Activated CD4-positive, alpha-beta T cell treated with anti-CD3 and anti-CD28 coated beads for 36 hours (primary cell): ENCODE measurements around the gene TTN. TPM values are rescaled to one million over a fixed set of nuclear protein-coding genes. Genes with fewer than 3 reads are reported as not detected.
A peak's percentile ranks its signal among the peaks of the same experiment; 100 is the strongest.

Experiments used
- ATAC-seq: fragments of 200-7000 bp; cut with Tn5 transposase; one replicate; pipeline ENCODE4 v1.10.0; 2021; ENCODE audit warnings: mild to moderate bottlenecking, moderate library complexity
- CTCF ChIA-PET: fragments of 350-600 bp; sonication (Branson Sonifier 250); formaldehyde crosslinking; loops from one replicate; lab custom pipeline; 2021; ENCODE audit warnings: antibody characterized with exemption; lab: Charles Lee
- POLR2A ChIA-PET: fragments of 350-600 bp; sonication (Branson Sonifier 250); formaldehyde crosslinking; loops from one replicate; lab custom pipeline; 2021; ENCODE audit warnings: antibody characterized with exemption, inconsistent platforms; lab: Charles Lee
- DNase-seq: peaks from one replicate; pipeline ENCODE4 v3.0.0-alpha.2; 2020
- H3K27ac Mint-ChIP-seq: one replicate; pipeline ENCODE4 v1.8.0; 2021; ENCODE audit warnings: mixed read lengths
- H3K27me3 Mint-ChIP-seq: one replicate; pipeline ENCODE4 v1.8.0; 2021; ENCODE audit warnings: mixed read lengths
- H3K36me3 Mint-ChIP-seq: one replicate; pipeline ENCODE4 v1.8.0; 2021; ENCODE audit warnings: low read depth, mixed read lengths
- H3K4me1 Mint-ChIP-seq: one replicate; pipeline ENCODE4 v1.8.0; 2021; ENCODE audit warnings: mixed read lengths
- H3K4me3 Mint-ChIP-seq: one replicate; pipeline ENCODE4 v1.8.0; 2021; ENCODE audit warnings: mild to moderate bottlenecking, moderate library complexity, mixed read lengths
- H3K9me3 Mint-ChIP-seq: one replicate; pipeline ENCODE4 v1.8.0; 2021; ENCODE audit warnings: low read depth, mixed read lengths
- intact Hi-C, 2 experiments: fragments of 100-400 bp; cut with DNase I in 1 of 2; cut with micrococcal nuclease in 1 of 2; formaldehyde crosslinking; loops; one replicate each; pipeline versions ENCODE4 v1.14.2 to v1.15.1; 2022 to 2024; cut with DNase I, micrococcal nuclease
- total RNA-seq, 2 experiments: library from RNA; stranded (reverse); gene quantifications; one replicate each; pipeline ENCODE4 v1.2.3, GENCODE V29; 2021

The TTN gene
- total RNA-seq, 2 experiments from 2014 or later: 1.6 to 3.1 TPM

DNA sequence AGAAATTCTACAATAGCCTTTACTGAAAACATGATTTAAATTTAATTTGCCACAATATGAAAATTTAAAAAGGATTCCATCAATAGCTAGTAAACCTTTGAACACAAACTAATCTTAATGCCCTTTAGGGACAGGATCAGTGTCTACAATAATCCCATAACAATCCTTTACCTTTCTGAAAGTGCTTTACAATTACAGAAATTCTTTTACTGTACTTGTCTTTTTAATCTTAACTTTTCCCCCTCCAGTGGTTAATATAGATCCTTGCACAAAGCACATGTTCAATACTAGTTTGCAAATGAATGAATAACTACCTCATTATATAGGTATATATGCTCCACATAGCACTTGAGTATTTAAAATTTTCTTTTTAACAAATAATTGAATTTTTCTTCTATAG, 204.3 kb downstream of the TTN start:
- POLR2A ChIA-PET: no interaction called here
- no peak overlapping the region for H3K4me3 Mint-ChIP-seq
- DNase-seq (no peak), ATAC-seq (no peak)
- no peak overlapping the region for H3K27ac Mint-ChIP-seq
- intact Hi-C loops: no loop called here
- H3K4me1 Mint-ChIP-seq: no peaks in the 10 kb centered on the region
- no peaks in the 10 kb centered on the region for H3K27me3 Mint-ChIP-seq
- CTCF ChIA-PET: interaction anchor here (0.6 to 0.7 kb wide), 2 partner anchors 137 to 709 kb away, joined by 3 read pairs; no protein-coding TSS in a partner anchor
- no peaks in the 10 kb centered on the region for H3K9me3 Mint-ChIP-seq
- peaks cover 42% of the 10 kb centered on the region for H3K36me3 Mint-ChIP-seq

DNA sequence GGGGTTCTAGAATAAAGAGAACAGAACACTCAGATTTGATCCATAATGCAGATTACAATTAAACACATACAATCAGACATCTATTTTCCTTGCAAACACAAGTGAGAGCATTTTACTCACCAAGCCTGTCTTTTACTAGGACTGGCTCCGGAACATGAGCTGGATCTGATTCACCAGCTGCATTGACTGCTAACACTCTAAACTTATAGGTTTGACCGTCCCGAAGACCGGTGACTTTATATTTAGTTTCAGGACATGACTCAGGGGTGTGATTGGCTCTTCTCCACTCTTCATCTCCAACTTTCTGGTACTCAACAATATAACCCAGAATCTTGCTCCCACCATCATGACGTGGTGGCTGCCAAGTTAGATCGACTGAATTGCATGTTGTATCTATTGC, 214.6 kb downstream of the TTN start:
- Mint-ChIP-seq H3K27ac (no peak overlapping the region), H3K4me1 (no peaks in the 10 kb centered on the region), H3K27me3 (no peaks in the 10 kb centered on the region), H3K4me3 (no peak overlapping the region), H3K36me3 (peaks cover 54% of the 10 kb centered on the region), H3K9me3 (no peaks in the 10 kb centered on the region)
- ChIA-PET CTCF (interaction anchor here (0.6 to 1.3 kb wide), 2 partner anchors 9 to 94 kb away, joined by 3 read pairs; no protein-coding TSS in a partner anchor), POLR2A (no interaction called here)
- intact Hi-C loops: no loop called here
- DNase-seq (no peak), ATAC-seq (no peak)

DNA sequence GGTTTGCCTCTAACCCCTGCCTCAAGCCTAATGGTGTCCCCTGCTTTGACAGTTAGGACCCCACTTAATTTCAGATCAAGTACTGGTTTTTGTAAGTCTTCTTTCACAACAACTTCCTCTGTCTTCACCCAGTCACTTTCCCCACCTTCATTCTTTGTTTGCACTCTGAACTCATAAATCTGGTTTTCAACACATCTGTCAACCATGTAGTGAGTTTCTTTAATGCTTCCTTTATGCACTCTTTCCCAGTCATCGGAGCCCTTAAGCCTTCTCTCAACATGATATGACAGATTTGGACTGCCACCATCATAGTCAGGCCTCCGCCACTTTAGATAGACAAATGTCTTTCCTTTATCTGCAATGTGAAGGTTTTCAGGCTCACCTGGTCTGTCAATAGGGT, 217.9 kb downstream of the TTN start:
- Mint-ChIP-seq H3K27ac (no peak overlapping the region), H3K4me3 (no peak overlapping the region), H3K27me3 (no peaks in the 10 kb centered on the region), H3K4me1 (no peaks in the 10 kb centered on the region), H3K9me3 (no peaks in the 10 kb centered on the region), H3K36me3 (peaks cover 58% of the 10 kb centered on the region)
- DNase-seq (no peak), ATAC-seq (no peak)
- ChIA-PET CTCF (no interaction called here), POLR2A (no interaction called here)
- intact Hi-C loops: no loop called here

DNA sequence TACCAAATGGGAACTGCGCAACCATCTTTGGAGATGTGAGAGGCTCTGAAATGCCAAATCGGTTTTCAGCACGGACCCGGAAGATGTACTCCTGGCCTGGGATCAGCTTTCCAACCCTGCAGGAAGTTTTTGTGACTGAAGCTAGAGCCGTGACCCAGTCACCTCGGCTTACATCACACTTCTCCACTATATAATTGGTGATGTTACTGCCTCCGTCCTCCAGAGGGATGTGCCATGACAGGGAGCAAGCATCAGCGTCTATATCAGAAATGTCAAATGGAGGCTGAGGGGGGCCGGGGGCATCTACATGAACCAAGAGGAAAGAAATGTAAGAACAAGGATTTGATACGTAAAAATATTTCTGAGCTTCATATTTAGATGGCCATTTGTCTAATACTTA, 222.6 kb downstream of the TTN start:
- no peaks in the 10 kb centered on the region for H3K4me1 Mint-ChIP-seq
- no peaks in the 10 kb centered on the region for H3K27me3 Mint-ChIP-seq
- no peaks in the 10 kb centered on the region for H3K9me3 Mint-ChIP-seq
- H3K27ac Mint-ChIP-seq: no peak overlapping the region
- no peak for DNase-seq
- ChIA-PET CTCF (no interaction called here), POLR2A (no interaction called here)
- no peak overlapping the region for H3K4me3 Mint-ChIP-seq
- intact Hi-C loops: no loop called here
- no peak for ATAC-seq
- H3K36me3 Mint-ChIP-seq: peaks cover 52% of the 10 kb centered on the region

DNA sequence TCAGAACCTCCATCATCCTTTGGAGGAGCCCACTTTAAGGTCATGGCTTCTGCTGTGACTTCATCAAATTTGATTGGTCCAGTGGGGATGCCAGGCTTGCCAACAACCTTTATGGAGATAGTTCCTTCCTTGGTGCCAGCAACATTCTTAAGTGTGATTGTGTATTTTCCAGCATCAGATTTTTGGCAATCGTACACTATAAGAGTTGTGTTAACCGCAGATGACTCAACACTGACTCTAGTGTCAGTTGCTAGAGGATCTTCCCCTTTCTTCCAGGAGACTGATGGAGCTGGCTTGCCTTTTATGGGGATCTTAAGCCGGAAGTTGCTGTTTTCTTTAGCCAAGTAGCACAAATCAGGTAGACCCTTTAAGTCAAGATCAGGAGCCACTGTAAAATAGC, 228.2 kb downstream of the TTN start:
- ATAC-seq (no peak), DNase-seq (no peak)
- ChIA-PET CTCF (no interaction called here), POLR2A (interaction anchor here (0.6 kb wide), 1 partner anchor 585 kb away, joined by 3 read pairs; no protein-coding TSS in a partner anchor)
- Mint-ChIP-seq H3K4me1 (no peaks in the 10 kb centered on the region), H3K9me3 (no peaks in the 10 kb centered on the region), H3K27me3 (no peaks in the 10 kb centered on the region), H3K36me3 (peaks cover 79% of the 10 kb centered on the region), H3K27ac (no peak overlapping the region), H3K4me3 (no peak overlapping the region)
- intact Hi-C loops: no loop called here

DNA sequence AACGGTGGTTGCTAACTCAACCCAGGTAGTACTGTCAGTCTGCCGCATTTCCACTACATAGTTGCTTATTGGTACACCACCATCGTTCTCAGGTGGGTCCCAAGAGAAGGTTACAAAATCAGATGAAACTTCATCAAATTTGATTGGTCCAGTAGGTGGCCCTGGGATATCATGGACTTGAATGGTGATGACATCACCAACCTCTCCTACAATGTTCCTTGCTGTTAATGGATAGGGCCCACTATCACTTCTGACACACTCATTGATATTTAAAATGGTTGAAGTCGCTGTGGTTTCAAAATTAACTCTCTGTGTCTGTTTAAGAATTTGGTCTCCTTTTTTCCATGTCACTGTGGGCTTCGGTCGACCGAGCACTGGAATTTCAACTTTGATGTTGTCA, 232.4 kb downstream of the TTN start:
- POLR2A ChIA-PET: no interaction called here
- no peaks in the 10 kb centered on the region for H3K4me1 Mint-ChIP-seq
- intact Hi-C loops: no loop called here
- H3K4me3 Mint-ChIP-seq: no peak overlapping the region
- no peak for DNase-seq
- H3K36me3 Mint-ChIP-seq: peaks cover 96% of the 10 kb centered on the region
- peaks cover 19% of the 10 kb centered on the region for H3K9me3 Mint-ChIP-seq
- ATAC-seq: no peak
- no peaks in the 10 kb centered on the region for H3K27me3 Mint-ChIP-seq
- CTCF ChIA-PET: no interaction called here
- no peak overlapping the region for H3K27ac Mint-ChIP-seq

DNA sequence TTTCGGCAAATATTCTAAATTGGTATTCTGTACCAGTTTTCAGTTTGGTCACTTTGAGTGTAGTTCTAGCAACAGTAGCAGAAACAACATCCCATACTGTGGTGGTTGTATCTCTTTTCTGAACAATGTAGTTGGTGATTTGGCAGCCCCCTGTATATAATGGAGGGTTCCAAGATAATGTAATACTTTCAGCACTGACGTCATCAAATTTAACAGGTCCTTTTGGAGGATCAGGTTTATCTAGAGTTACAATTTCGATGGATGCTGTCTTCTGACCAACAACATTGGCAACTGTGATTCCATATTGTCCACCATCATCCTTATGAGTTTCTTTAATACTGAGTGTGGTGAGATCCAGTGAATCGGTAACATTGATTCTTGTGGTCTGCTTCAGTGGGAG, 239.0 kb downstream of the TTN start:
- DNase-seq (no peak), ATAC-seq (no peak)
- no peak overlapping the region for H3K4me3 Mint-ChIP-seq
- H3K27me3 Mint-ChIP-seq: no peaks in the 10 kb centered on the region
- H3K4me1 Mint-ChIP-seq: no peaks in the 10 kb centered on the region
- no peak overlapping the region for H3K27ac Mint-ChIP-seq
- intact Hi-C loops: no loop called here
- H3K36me3 Mint-ChIP-seq: peaks cover 92% of the 10 kb centered on the region
- H3K9me3 Mint-ChIP-seq: peaks cover 44% of the 10 kb centered on the region
- POLR2A ChIA-PET: no interaction called here
- CTCF ChIA-PET: interaction anchor here (1.0 kb wide), 1 partner anchor 23 kb away, joined by 3 read pairs; no protein-coding TSS in a partner anchor

DNA sequence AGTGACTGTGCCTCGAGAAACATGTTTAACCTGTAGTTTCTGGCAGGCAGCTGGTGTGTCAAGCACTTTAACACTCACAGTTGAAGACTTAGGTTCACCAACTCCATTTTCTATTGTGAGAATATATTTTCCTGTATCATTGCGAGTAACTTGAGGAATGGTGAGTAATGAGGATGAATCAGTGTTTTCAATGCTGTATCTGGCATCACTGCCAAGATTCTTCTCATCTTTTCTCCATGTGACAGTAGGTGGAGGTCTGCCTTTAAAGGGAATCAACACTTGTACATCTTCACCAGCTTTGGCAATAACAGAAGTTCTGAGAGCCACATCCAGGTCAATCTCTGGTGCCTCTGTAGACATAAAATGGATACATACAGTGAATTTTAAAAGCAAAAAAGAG, 254.2 kb downstream of the TTN start:
- Mint-ChIP-seq H3K27me3 (no peaks in the 10 kb centered on the region), H3K27ac (no peak overlapping the region), H3K9me3 (no peaks in the 10 kb centered on the region), H3K36me3 (peaks cover 68% of the 10 kb centered on the region), H3K4me3 (no peak overlapping the region), H3K4me1 (peaks cover 4% of the 10 kb centered on the region)
- DNase-seq (no peak), ATAC-seq (peak; percentile 39)
- CTCF ChIA-PET: no interaction called here
- POLR2A ChIA-PET: interaction anchor here (0.6 kb wide), 1 partner anchor 27 kb away, joined by 4 read pairs; no protein-coding TSS in a partner anchor
- intact Hi-C loops: no loop called here

DNA sequence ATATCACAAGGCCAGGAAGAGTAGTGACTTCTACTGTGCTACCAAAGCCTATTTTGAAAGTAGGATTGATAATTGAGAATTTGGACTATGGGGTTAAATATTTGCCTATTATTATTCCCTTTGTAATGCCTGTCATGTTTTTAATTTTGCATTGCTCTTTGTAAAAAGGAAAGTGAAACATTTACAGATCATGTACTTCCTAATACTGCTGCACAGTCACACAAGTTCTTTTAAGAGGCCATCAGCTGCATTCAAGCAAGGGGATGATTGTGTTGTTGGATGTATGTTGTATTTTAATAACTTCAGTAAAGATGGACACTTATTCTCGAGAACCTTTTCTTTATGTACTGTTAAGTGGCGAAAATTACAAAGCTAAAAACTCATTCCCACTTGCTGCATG, 256.9 kb downstream of the TTN start:
- H3K27ac Mint-ChIP-seq: no peak overlapping the region
- ATAC-seq (no peak), DNase-seq (no peak)
- H3K9me3 Mint-ChIP-seq: no peaks in the 10 kb centered on the region
- intact Hi-C loops: no loop called here
- ChIA-PET CTCF (no interaction called here), POLR2A (no interaction called here)
- peaks cover 79% of the 10 kb centered on the region for H3K36me3 Mint-ChIP-seq
- no peak overlapping the region for H3K4me3 Mint-ChIP-seq
- H3K4me1 Mint-ChIP-seq: peaks cover 4% of the 10 kb centered on the region
- no peaks in the 10 kb centered on the region for H3K27me3 Mint-ChIP-seq

DNA sequence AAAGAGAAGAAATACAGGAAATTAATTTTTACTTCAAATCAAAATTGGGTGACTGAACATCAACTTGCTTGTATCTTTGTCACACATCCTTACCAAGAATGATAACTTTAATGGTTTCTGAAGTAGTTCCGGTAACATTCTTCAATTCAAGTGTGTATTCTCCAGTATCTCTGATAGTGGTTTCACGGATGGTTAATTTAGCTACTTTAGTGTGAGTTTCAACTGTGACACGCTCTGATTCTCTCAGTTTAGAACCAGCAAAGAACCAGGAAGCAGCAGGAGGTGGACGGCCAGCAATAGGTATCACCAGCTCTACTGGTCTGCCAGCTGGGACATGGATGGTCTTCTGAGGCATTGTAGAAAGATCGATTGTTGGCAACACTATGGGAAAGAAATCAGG, 264.7 kb downstream of the TTN start:
- peaks cover 62% of the 10 kb centered on the region for H3K36me3 Mint-ChIP-seq
- H3K4me1 Mint-ChIP-seq: no peaks in the 10 kb centered on the region
- DNase-seq (no peak), ATAC-seq (no peak)
- no peaks in the 10 kb centered on the region for H3K9me3 Mint-ChIP-seq
- no peaks in the 10 kb centered on the region for H3K27me3 Mint-ChIP-seq
- ChIA-PET CTCF (no interaction called here), POLR2A (no interaction called here)
- no peak overlapping the region for H3K27ac Mint-ChIP-seq
- intact Hi-C loops: no loop called here
- H3K4me3 Mint-ChIP-seq: no peak overlapping the region

DNA sequence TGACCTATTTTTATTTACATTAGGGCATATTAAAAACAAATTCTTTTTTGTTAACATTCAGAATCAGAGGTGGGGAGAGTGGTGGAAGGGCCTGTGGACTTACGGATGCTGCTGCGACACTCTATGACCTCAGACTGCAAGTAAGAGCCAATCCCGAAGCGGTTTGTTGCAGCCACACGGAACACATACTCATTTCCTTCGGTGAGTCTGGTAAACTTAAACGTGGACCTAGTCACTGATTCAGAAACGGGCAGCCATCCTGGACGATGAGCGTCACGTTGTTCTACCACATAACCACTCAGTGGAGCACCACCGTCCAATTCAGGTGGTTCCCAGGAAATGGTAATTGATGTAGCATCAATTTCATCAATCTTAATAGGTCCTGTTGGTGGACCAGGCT, 265.1 kb downstream of the TTN start:
- Mint-ChIP-seq H3K27me3 (no peaks in the 10 kb centered on the region), H3K36me3 (peaks cover 62% of the 10 kb centered on the region), H3K27ac (no peak overlapping the region), H3K4me3 (no peak overlapping the region), H3K9me3 (no peaks in the 10 kb centered on the region), H3K4me1 (no peaks in the 10 kb centered on the region)
- ChIA-PET CTCF (no interaction called here), POLR2A (no interaction called here)
- DNase-seq (no peak), ATAC-seq (no peak)
- intact Hi-C loops: no loop called here

DNA sequence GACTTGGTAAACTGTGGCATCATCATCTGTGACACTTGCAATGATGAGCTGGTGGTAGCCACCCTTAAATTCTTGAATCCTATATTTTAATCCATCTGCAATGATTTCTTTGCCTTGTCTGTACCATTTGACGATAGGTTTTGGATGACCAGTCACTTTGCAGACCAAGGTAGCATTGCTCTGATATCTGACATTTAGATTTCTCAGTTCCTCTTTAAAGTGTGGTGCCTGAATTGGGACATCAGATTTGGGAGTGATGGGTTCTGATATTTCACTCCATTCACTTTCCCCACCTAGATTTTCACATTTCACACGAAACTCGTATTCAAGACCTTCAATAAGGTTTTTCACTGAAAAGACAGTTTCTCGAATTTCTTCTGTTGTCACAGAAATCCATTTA, 271.2 kb downstream of the TTN start:
- DNase-seq (no peak), ATAC-seq (no peak)
- no peak overlapping the region for H3K27ac Mint-ChIP-seq
- H3K9me3 Mint-ChIP-seq: peaks cover 2% of the 10 kb centered on the region
- intact Hi-C loops: no loop called here
- H3K4me3 Mint-ChIP-seq: no peak overlapping the region
- ChIA-PET POLR2A (no interaction called here), CTCF (interaction anchor here (0.5 to 0.7 kb wide), 3 partner anchors 26 to 1388 kb away, joined by 3 to 4 read pairs (median 4); no protein-coding TSS in a partner anchor)
- H3K36me3 Mint-ChIP-seq: peaks cover 77% of the 10 kb centered on the region
- peaks cover 12% of the 10 kb centered on the region for H3K4me1 Mint-ChIP-seq
- H3K27me3 Mint-ChIP-seq: no peaks in the 10 kb centered on the region
